Measurements from ENCODE around the gene CD207. TPM values are rescaled to one million over a fixed set of nuclear protein-coding genes. Genes with fewer than 3 reads are reported as not detected.

Gene CD207
- polyA plus RNA-seq, 1 donor from 2014 or later: not detected

DNA sequence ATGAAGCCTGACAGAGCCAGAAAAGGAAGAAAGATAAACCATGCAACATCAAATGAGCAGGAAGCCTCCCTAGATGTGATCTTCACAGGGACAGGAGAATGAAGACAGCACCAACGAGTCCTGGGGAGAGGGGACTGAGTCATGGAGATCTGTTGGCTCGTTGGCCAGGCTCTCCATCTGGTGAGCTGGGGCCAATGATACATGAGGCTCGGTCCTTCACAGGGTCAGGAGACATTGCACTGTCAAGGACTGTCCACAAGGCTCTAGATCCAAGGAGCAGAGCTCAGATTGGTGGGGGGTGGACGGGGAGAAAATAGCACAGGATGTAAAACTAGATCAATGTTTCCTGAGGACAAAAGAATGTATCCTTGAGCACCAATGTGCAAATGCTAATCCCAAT lies 735 bp downstream of the CD207 start:
- Histone ChIP-seq H4K20me1 (ENCODE audit: insufficient read depth) (no peaks in the 10 kb centered on the region), H3K79me2 (replicated peaks; ENCODE audit: insufficient read depth, low read length) (no peaks in the 10 kb centered on the region), H3K9ac (ENCODE audit: low read length) (no peak overlapping the region), H3K27ac (ENCODE audit: low read length) (no peak overlapping the region), H3K4me2 (ENCODE audit: low read length) (no peak overlapping the region), H3F3A (ENCODE audit: insufficient read depth, low read length, poor library complexity, severe bottlenecking) (no peaks in the 10 kb centered on the region), H3K9me3 (ENCODE audit: low read length) (no peaks in the 10 kb centered on the region), H3K4me3 (ENCODE audit: low read length) (no peak overlapping the region), H3K9me2 (ENCODE audit: insufficient read depth, low read length) (no peaks in the 10 kb centered on the region), H3K36me3 (ENCODE audit: insufficient read depth, low read length) (no peaks in the 10 kb centered on the region), H3K27me3 (ENCODE audit: insufficient read depth, low read depth, low read length) (no peaks in the 10 kb centered on the region), H2AFZ (ENCODE audit: low read depth, low read length) (no peak overlapping the region)
- TF ChIP-seq MXI1 (conservative IDR thresholded peaks at IDR 0.05; ENCODE audit: poor library complexity, severe bottlenecking): no peak
- TF ChIP-seq EP300 (conservative IDR thresholded peaks at IDR 0.05; ENCODE audit: poor library complexity, severe bottlenecking): no peak
- TF ChIP-seq, protein P1, sequence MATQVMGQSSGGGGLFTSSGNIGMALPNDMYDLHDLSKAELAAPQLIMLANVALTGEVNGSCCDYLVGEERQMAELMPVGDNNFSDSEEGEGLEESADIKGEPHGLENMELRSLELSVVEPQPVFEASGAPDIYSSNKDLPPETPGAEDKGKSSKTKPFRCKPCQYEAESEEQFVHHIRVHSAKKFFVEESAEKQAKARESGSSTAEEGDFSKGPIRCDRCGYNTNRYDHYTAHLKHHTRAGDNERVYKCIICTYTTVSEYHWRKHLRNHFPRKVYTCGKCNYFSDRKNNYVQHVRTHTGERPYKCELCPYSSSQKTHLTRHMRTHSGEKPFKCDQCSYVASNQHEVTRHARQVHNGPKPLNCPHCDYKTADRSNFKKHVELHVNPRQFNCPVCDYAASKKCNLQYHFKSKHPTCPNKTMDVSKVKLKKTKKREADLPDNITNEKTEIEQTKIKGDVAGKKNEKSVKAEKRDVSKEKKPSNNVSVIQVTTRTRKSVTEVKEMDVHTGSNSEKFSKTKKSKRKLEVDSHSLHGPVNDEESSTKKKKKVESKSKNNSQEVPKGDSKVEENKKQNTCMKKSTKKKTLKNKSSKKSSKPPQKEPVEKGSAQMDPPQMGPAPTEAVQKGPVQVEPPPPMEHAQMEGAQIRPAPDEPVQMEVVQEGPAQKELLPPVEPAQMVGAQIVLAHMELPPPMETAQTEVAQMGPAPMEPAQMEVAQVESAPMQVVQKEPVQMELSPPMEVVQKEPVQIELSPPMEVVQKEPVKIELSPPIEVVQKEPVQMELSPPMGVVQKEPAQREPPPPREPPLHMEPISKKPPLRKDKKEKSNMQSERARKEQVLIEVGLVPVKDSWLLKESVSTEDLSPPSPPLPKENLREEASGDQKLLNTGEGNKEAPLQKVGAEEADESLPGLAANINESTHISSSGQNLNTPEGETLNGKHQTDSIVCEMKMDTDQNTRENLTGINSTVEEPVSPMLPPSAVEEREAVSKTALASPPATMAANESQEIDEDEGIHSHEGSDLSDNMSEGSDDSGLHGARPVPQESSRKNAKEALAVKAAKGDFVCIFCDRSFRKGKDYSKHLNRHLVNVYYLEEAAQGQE (IDR thresholded peaks at IDR 0.05; ENCODE audit: borderline replicate concordance): no peak
- no peak for TF ChIP-seq TAF1 (IDR thresholded peaks at IDR 0.05; ENCODE audit: low read depth)
- no peak for TF ChIP-seq EZH2 (IDR thresholded peaks at IDR 0.05; ENCODE audit: borderline replicate concordance, insufficient read depth, low read length, poor library complexity, severe bottlenecking)
- TF ChIP-seq POLR2AphosphoS5 (IDR thresholded peaks at IDR 0.05): no peak
- TF ChIP-seq SMC3 (conservative IDR thresholded peaks at IDR 0.05; ENCODE audit: poor library complexity): no peak
- TF ChIP-seq RAD21 (conservative IDR thresholded peaks at IDR 0.05): no peak
- TF ChIP-seq, protein P2, sequence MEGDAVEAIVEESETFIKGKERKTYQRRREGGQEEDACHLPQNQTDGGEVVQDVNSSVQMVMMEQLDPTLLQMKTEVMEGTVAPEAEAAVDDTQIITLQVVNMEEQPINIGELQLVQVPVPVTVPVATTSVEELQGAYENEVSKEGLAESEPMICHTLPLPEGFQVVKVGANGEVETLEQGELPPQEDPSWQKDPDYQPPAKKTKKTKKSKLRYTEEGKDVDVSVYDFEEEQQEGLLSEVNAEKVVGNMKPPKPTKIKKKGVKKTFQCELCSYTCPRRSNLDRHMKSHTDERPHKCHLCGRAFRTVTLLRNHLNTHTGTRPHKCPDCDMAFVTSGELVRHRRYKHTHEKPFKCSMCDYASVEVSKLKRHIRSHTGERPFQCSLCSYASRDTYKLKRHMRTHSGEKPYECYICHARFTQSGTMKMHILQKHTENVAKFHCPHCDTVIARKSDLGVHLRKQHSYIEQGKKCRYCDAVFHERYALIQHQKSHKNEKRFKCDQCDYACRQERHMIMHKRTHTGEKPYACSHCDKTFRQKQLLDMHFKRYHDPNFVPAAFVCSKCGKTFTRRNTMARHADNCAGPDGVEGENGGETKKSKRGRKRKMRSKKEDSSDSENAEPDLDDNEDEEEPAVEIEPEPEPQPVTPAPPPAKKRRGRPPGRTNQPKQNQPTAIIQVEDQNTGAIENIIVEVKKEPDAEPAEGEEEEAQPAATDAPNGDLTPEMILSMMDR (IDR thresholded peaks at IDR 0.05; ENCODE audit: poor library complexity, severe bottlenecking): no peak

DNA sequence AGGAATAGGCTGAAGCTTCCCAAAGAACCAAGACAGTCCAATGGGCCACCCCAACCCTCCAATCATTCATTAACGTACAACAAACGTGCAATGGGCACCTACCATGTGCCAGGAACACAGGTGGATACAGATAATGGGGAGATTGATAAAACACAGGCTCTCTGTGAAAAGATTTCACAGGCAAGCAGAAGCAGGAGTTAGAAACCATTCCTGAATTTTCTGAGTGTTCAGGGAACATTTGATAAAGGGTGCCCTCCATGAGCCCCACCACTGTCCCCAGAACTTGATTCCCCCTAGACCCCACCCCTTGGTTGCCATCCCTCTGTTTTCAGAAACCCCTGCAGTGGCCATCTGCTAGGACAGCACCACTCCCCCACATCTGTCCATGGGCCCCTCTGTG lies 1.5 kb downstream of the CD207 start:
- no peak overlapping the region for H3K4me3 ChIP-seq (ENCODE audit: low read length)
- no peak overlapping the region for H3K27ac ChIP-seq (ENCODE audit: low read length)
- no peaks in the 10 kb centered on the region for H4K20me1 ChIP-seq (ENCODE audit: insufficient read depth)
- no peaks in the 10 kb centered on the region for H3K9me2 ChIP-seq (ENCODE audit: insufficient read depth, low read length)
- TF ChIP-seq RAD21 (conservative IDR thresholded peaks at IDR 0.05): no peak
- TF ChIP-seq, protein P2 (IDR thresholded peaks at IDR 0.05; ENCODE audit: poor library complexity, severe bottlenecking): no peak
- TF ChIP-seq, protein P1 (IDR thresholded peaks at IDR 0.05; ENCODE audit: borderline replicate concordance): no peak
- TF ChIP-seq EP300 (conservative IDR thresholded peaks at IDR 0.05; ENCODE audit: poor library complexity, severe bottlenecking): no peak
- TF ChIP-seq MXI1 (conservative IDR thresholded peaks at IDR 0.05; ENCODE audit: poor library complexity, severe bottlenecking): no peak
- no peak for TF ChIP-seq TAF1 (IDR thresholded peaks at IDR 0.05; ENCODE audit: low read depth)
- TF ChIP-seq SMC3 (conservative IDR thresholded peaks at IDR 0.05; ENCODE audit: poor library complexity): no peak
- TF ChIP-seq EZH2 (IDR thresholded peaks at IDR 0.05; ENCODE audit: borderline replicate concordance, insufficient read depth, low read length, poor library complexity, severe bottlenecking): no peak
- no peak overlapping the region for H2AFZ ChIP-seq (ENCODE audit: low read depth, low read length)
- no peaks in the 10 kb centered on the region for H3K9me3 ChIP-seq (ENCODE audit: low read length)
- no peaks in the 10 kb centered on the region for H3K36me3 ChIP-seq (ENCODE audit: insufficient read depth, low read length)
- H3K4me2 ChIP-seq (ENCODE audit: low read length): no peak overlapping the region
- no peaks in the 10 kb centered on the region for H3K79me2 ChIP-seq (replicated peaks; ENCODE audit: insufficient read depth, low read length)
- H3K9ac ChIP-seq (ENCODE audit: low read length): no peak overlapping the region
- no peaks in the 10 kb centered on the region for H3K27me3 ChIP-seq (ENCODE audit: insufficient read depth, low read depth, low read length)
- H3F3A ChIP-seq (ENCODE audit: insufficient read depth, low read length, poor library complexity, severe bottlenecking): no peaks in the 10 kb centered on the region

Data from neural cell (in vitro differentiated cells).